ENCODE results near the gene KSR1.
"Not testable (repeated sequence)": the region's sequence is repeated elsewhere in the genome, so short reads cannot be mapped to it uniquely, and the experiment has no call there.

Gene KSR1

DNA sequence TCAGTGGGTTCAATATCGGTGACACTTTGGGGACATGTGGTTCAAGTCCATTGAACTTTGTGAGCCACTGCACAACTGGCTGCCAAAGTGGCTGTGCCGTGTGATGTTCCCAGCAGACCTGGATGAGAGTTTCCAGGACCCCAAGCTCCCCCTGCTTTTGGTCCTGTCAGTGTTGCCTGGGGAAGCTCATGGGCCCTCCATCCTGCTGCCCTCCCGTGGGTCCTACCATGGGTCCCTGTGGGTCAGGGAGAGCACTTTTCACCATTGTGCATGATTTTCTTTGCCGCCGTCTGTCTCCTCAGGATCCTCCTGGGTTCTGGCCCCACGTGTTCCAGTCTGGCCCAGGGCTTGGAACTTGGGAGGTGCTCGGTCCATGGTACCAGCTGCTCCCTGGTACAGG, 212.9 kb downstream of the KSR1 start:
- no peak for DNase-seq

DNA sequence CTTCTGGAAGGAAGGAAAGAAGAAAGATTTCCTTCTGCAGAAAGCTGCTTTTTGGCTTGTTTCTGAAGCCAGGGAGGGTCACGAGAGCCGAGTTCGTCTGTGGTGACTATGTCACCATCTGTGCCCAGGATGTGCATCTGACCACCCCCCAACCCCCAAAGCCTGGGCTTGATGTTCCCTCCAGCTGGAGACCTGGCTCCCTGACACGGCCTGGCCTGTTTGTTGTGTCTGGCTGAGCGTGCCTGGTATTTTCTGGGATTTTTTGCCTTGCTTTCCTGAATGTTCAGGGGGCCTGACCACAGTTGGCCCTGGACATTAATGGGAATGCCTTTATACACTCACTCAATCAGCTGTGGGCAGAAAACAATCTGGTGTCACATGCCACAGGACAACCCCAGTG, 213.6 kb downstream of the KSR1 start:
- DNase-seq, result no peak

DNA sequence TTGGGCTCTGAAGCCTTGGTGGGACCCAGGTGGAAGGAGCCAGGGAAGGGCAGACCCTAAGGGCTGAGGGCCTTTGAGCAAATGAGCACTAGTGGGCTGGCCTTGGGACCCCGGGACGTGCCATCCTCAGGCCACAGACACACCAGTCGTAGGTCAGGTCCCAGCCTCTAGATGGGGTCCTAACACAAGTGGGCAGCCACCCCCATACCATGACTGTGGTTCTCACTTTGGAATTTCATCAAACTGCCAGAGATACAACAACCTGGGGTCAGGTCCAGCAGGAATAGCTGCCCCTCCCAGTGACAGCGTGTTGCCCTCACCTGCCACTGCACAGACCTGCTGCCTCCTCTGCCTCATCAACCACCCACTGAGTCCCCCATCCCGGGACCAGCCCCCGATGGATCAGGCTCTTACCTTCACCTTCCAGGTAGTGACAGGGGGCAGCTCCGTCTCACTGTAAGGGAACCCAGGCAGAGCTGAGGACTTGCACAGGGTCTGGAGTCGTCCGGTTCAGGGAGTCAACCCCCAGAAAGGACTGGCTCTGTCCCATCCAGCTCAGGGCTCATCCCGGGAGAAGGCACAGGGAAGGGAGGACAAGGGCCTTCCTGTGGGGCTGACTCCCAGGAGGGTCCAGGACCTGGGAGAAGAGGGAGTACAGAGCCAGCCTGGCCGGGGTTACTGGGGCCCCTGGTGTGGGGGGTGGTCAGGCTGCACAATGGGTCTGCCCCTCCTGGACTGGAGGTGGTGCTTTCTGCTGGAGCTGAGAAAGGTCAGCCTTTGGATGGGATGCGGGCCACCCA, 214.7 kb downstream of the KSR1 start:
- DNase-seq, result no peak

DNA sequence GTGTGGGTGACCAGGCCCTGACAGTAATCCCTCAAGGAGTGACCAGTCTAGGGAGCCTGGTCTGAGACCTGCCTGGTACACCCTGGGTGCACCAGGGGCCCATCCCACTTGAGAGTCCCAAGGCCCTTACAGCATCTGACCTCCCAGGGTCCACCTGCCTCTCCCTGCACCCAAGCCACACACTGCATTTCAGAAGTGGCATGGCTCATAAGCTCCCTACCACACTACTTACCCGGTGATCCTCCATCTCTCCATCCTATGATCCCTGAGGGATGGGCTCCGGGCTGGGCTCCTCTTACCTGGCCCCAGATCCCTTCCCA, 215.3 kb downstream of the KSR1 start:
- no peak for DNase-seq

- not testable (repeated sequence) for DNase-seq
Observed at GRCh38 chr17:27671977-27672480, 215.8 kb downstream of the KSR1 start.

DNA sequence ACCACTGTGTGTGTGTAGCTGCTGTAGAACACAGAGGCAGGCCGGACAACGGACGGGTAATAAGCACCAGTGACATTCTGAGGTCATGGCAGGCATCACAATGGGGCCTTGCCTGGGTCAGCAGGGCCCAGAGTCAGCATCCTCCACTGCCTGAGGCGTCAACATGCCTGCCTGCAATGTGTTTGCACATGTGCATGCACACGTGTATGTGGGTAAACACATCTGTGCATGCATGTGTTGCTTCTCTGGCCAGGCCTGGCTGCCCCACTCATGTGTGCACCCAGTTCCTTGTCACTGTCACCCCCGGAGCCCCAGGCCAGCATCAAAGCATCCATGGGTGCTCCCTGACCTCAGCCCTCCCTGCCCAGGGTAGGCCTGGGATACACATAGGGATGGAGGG, 218.1 kb downstream of the KSR1 start:
- DNase-seq, result no peak

Data from fibroblast of skin of right biceps (primary cell).